GM11168 (cell line): ENCODE data around the gene PGS1.

Source experiments
- in situ Hi-C: fragments of 300-500 bp; cut with MboI; formaldehyde crosslinking; loops from one replicate; pipeline ENCODE4 v1.12.0; 2022; ENCODE audit warnings: low sequenced_read_pairs; ENCODE audit not compliant: unreplicated experiment

The PGS1 gene

GRCh38 chr17:78422872-78423588 is 44.6 kb downstream of the PGS1 start:
- in situ Hi-C loops = no loop called here

DNA sequence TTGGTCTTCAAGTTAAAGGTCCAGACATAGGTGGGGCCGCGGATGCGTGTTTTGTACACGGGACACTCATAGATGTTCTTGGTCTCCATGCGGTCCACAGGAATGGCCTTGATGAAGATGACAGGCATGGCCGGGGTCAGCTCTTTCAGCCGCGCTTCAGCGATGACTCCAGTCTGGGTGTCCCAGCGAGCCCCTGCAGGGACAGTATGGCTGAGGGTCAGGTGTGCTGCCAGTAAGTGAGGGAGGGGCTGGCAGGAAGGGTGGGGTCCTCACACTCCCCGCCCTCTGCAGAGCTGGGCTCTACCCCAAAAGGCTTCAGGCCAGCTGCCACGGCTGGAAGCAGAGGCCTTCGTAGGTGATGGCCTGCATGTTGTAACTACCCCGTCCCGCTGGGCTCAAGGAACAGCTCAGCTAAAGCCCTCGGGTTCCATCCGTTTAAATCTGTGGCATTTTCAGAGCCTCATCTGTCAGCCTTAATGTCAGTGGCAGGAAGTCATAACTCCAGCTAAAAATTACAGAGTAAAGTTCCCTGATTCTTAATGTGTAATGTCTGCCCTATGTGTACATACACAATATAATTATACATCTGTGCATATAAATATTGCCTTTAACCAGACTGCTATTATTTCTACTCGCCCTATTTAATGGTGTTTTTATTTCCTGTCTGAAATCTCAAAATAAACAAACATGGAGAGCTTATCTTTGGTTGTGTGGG is 45.7 kb downstream of the PGS1 start:
- in situ Hi-C loops = no loop called here

GRCh38 chr17:78425429-78425828 is 47.0 kb downstream of the PGS1 start:
- in situ Hi-C loops = no loop called here

- in situ Hi-C loops = no loop called here
Measured at GRCh38 chr17:78426293-78426879, 47.9 kb downstream of the PGS1 start.

DNA sequence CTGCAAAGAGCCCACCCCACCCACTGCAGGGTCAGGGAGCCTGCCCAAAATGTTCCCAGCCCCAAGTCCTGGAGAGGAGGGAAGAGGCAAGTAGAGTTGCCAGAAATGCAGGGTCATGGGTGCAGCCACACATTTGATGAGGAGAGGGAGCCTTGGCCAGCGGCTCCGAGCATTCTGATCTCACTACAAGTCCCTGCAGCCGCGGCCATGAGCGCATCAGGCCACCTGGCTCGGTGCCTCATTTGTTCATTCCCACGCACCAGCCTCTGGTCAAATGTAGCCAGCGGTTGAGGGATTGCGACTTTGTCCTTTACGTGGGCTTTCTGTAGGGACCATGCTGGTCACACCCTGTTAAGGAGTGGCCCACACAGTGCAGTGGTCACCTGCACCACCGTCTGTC is 48.7 kb downstream of the PGS1 start:
- in situ Hi-C loops = no loop called here

DNA sequence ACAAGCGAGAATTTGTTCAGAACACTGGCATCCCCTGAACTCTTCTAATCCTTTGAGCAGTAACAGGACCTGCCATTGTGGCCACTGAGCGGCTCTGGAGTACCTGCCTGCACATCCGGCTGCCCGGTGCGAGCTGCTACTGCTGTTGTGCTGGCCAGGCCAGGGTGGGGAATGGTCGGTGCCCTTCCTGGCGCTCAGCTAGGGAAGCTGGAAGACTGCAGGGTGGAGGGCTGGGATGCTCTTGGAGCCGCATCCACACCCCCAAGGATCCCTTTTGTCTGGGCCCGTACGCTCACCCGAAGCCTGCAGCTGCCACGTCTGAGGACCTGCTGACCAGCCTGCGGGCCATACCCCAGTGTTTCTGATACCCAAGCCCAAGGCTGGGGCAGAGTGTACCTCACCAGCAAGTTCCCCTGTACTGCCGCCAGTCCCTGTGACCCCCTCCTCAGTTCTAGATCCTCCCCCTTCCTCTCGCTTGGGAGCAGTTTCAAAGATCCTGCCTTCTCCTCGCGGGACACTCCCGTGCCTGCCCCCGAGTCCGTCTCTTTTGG is 49.7 kb downstream of the PGS1 start:
- in situ Hi-C loops = no loop called here

DNA sequence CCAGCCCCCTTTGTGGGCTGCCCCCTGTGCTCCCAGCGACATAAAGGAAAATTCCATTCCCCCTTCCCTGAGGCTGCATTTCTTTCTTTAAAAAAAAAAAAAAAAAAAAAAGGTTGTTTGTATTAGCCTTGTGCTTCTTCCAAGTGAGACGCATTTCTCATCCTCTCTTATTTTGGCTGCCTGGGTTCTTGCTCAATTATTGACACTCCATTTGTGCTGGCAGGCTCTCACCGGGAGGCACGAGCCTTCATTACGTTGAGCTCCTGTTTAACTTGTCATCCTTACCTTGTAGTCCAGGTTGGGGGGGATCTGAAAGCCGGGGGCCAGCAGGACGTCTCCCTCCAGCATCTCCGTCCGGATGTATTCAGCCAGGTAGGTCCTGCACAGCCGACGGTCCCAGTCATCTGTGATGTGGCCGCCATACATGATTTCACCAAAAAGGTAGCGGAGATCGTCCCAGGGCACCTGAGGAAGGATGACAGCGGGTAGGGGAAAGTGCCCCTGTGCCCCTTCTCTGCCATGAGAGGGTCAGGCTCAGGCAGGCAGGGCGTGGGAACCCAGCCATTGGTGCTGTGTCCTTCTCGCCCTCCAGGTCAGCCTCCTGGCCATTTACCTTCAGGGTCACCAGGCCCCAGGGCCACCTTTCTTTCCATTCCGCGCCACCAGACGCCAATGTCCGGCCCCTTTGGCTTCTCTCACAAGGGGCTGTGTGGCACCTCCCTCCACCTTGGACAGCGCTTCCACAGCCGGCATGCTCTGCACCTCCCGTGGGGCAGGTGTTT is 50.6 kb downstream of the PGS1 start:
- in situ Hi-C loops = no loop called here

GRCh38 chr17:78429618-78429995 is 51.2 kb downstream of the PGS1 start:
- in situ Hi-C loops = no loop called here

- in situ Hi-C loops = no loop called here
Measured at GRCh38 chr17:78430892-78431691, 52.6 kb downstream of the PGS1 start.

- in situ Hi-C loops = no loop called here
Measured at GRCh38 chr17:78431692-78431958, 53.2 kb downstream of the PGS1 start.

GRCh38 chr17:78432226-78433012 is 54.0 kb downstream of the PGS1 start:
- in situ Hi-C loops = no loop called here

- in situ Hi-C loops = no loop called here
Measured at GRCh38 chr17:78433013-78433727, 54.7 kb downstream of the PGS1 start.

GRCh38 chr17:78433780-78434335 is 55.4 kb downstream of the PGS1 start:
- in situ Hi-C loops = no loop called here

DNA sequence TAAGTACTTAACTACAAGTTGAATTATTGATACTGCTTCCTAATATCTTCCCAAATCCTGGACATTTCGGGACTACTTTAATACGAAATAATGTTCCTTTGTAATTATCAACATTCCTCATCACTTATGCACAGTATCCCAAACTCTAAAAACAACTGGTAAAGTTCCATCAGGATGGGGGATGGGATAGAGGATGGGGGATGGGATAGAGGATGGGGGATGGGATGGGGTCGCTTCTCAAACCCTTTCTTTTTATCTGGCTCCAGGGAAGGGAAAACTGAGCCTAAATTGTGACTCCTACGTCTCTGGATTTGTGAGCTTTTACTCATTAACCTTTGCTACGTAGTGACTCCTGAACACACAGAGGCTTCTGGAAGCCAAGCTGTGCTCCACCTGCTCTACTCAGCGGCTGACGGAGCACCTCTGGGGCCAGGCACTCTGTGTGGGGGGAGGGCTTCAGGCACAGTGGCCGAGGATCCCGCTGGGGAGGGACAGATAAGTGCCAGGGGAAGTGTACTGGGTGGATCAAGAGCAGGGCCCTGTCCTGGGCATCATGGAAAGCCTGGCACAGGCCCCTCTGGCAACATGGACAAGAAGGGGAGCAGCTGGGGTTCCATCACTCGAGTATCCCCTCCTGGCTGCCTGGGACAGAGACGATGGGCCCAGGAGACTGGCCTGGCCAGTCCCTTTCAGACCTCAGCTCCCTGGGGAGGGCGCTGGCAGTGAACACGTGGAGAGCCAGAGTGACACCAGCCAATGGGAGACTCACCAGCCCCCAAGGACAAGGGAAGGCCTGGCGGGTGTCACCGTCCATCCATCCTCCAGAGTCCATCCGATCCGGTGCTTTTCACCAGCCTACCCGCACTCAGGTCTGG is 56.2 kb downstream of the PGS1 start:
- in situ Hi-C loops = no loop called here

DNA sequence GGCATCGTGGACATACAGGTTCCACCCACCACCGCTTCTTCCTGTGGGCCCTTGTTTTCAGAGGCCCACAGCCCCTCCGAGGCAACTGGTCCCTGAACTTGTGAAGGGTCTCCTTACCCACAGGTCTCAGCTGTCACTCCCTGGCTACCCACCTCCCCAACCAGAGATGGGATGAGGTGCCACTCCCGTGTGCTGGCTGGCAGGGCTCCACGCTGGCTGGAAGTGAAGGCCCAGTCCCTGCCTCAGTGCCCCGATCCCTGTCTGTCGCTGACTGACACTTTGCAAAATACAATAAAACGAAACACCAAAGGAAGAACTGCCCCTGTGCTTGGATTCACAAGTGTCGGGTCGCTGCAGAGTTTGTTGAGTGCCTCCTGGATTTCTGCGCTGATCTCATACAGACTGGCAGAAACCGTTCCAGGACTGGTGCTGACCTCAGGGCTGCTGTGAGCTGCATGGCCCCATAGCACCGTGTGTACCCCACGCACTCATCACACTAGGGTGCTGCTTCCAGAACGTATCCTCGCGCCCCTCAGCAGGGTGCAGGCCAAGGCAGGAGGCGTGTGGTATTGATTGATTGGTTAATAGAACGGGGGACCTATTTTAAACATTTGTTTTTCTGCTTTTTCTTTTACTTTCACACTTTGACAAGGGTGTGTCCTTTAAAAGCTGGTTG is 57.0 kb downstream of the PGS1 start:
- in situ Hi-C loops = no loop called here

- in situ Hi-C loops = no loop called here
Measured at GRCh38 chr17:78437508-78438169, 59.2 kb downstream of the PGS1 start.
